ENCODE results near the gene EIF4EBP2. TPM values are rescaled to one million over a fixed set of nuclear protein-coding genes. Genes with fewer than 3 reads are reported as not detected.

Gene EIF4EBP2
- total and polyA plus RNA-seq, 2 of the 13 experiments (the other 11 are each of a cell fraction or from before 2014, with no cell fraction given), result 16.9 to 22.0 TPM

DNA sequence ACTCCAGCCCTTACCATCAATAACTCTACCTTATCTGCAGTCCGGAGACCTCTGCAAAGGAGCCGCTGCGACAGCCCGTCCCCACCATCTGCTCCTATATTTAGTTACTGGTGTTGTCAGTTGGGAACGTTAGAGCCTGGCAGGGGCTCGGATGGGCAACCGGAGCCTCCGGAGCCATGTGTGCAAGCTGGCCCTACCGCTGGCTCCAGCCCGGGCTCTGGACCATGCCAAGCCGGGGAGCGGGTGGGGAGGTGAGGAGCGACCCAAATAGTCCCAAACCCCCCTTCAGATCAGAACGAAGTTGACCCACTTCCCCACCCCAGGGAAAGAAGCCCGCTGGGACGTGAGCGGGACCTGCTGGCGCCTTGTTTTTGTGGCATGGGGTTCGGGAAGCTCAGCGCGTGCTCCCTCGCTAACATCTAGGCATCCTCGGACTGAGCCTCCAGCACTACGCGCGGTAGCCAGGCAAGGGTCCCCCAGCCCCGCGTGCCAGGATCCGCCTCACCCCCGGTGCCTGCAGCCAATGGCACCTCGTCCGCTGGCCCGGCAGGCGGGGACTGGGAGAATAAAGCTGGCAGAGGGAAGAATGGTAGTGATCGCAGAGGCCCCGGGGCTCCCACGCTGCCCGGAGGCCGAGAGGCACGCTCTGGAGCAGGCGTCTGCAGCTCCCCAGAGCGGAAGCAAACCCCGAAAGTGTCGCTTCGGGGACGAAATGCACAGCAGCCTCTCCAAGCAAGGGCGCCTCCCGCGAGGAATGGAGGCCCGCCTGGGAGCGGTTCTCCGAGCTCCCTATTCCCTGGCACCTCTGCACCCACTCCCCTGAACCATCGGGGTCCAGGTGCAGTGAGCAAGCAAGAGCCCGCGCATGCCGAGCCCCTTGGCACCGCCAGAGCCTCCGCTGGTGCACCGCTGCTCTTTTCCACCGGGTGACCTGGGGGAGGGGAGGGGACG is 22.2 kb upstream of the EIF4EBP2 start (continued):
- TF ChIP-seq ZNF337 (CRISPR knock-in tag; IDR thresholded peaks at IDR 0.05; ENCODE audit: borderline replicate concordance, low read depth), result no peak
- TF ChIP-seq, protein P1, sequence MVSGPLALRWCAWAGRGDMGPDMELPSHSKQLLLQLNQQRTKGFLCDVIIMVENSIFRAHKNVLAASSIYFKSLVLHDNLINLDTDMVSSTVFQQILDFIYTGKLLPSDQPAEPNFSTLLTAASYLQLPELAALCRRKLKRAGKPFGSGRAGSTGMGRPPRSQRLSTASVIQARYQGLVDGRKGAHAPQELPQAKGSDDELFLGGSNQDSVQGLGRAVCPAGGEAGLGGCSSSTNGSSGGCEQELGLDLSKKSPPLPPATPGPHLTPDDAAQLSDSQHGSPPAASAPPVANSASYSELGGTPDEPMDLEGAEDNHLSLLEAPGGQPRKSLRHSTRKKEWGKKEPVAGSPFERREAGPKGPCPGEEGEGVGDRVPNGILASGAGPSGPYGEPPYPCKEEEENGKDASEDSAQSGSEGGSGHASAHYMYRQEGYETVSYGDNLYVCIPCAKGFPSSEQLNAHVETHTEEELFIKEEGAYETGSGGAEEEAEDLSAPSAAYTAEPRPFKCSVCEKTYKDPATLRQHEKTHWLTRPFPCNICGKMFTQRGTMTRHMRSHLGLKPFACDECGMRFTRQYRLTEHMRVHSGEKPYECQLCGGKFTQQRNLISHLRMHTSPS (CRISPR knock-in tag; IDR thresholded peaks at IDR 0.05; ENCODE audit: low read depth), result peak; percentile 16; the same call in 1 of the 2 replicates
- TF ChIP-seq KLF9 (CRISPR knock-in tag; IDR thresholded peaks at IDR 0.05; ENCODE audit: low read depth), result no peak
- TF ChIP-seq, protein P2, sequence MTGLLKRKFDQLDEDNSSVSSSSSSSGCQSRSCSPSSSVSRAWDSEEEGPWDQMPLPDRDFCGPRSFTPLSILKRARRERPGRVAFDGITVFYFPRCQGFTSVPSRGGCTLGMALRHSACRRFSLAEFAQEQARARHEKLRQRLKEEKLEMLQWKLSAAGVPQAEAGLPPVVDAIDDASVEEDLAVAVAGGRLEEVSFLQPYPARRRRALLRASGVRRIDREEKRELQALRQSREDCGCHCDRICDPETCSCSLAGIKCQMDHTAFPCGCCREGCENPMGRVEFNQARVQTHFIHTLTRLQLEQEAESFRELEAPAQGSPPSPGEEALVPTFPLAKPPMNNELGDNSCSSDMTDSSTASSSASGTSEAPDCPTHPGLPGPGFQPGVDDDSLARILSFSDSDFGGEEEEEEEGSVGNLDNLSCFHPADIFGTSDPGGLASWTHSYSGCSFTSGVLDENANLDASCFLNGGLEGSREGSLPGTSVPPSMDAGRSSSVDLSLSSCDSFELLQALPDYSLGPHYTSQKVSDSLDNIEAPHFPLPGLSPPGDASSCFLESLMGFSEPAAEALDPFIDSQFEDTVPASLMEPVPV (CRISPR knock-in tag; IDR thresholded peaks at IDR 0.05), result no peak; the same call in 1 of the 2 replicates
- TF ChIP-seq, protein P3, sequence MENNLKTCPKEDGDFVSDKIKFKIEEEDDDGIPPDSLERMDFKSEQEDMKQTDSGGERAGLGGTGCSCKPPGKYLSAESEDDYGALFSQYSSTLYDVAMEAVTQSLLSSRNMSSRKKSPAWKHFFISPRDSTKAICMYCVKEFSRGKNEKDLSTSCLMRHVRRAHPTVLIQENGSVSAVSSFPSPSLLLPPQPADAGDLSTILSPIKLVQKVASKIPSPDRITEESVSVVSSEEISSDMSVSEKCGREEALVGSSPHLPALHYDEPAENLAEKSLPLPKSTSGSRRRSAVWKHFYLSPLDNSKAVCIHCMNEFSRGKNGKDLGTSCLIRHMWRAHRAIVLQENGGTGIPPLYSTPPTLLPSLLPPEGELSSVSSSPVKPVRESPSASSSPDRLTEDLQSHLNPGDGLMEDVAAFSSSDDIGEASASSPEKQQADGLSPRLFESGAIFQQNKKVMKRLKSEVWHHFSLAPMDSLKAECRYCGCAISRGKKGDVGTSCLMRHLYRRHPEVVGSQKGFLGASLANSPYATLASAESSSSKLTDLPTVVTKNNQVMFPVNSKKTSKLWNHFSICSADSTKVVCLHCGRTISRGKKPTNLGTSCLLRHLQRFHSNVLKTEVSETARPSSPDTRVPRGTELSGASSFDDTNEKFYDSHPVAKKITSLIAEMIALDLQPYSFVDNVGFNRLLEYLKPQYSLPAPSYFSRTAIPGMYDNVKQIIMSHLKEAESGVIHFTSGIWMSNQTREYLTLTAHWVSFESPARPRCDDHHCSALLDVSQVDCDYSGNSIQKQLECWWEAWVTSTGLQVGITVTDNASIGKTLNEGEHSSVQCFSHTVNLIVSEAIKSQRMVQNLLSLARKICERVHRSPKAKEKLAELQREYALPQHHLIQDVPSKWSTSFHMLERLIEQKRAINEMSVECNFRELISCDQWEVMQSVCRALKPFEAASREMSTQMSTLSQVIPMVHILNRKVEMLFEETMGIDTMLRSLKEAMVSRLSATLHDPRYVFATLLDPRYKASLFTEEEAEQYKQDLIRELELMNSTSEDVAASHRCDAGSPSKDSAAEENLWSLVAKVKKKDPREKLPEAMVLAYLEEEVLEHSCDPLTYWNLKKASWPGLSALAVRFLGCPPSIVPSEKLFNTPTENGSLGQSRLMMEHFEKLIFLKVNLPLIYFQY (CRISPR knock-in tag; IDR thresholded peaks at IDR 0.05; ENCODE audit: borderline replicate concordance), result no peak
- no peak for TF ChIP-seq HCFC1 (IDR thresholded peaks at IDR 0.05; ENCODE audit: low read depth, low read length)
- TF ChIP-seq HNF4G (IDR thresholded peaks at IDR 0.05; ENCODE audit: borderline replicate concordance, low read depth, low read length), result no peak
- no peak for TF ChIP-seq HNF4G (CRISPR knock-in tag; IDR thresholded peaks at IDR 0.05; ENCODE audit: borderline replicate concordance, low read depth)
- no peak for TF ChIP-seq ZNF296 (CRISPR knock-in tag; conservative IDR thresholded peaks at IDR 0.05)
- peak; percentile 71; the same call in 1 of the 2 replicates for TF ChIP-seq ZNF224 (CRISPR knock-in tag; IDR thresholded peaks at IDR 0.05)
- TF ChIP-seq XRCC5 (optimal IDR thresholded peaks at IDR 0.05; ENCODE audit: low read length), result no peak
- no peak for TF ChIP-seq ZNF251 (CRISPR knock-in tag; IDR thresholded peaks at IDR 0.05)
- TF ChIP-seq, protein P4, sequence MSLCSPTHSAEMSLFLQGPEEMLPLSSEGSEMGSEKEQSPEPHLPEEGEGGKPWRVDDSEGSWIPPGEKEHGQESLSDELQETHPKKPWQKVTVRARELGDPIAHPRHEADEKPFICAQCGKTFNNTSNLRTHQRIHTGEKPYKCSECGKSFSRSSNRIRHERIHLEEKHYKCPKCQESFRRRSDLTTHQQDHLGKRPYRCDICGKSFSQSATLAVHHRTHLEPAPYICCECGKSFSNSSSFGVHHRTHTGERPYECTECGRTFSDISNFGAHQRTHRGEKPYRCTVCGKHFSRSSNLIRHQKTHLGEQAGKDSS (CRISPR knock-in tag; IDR thresholded peaks at IDR 0.05; ENCODE audit: borderline replicate concordance, low read depth), result no peak
- TF ChIP-seq, protein P5, sequence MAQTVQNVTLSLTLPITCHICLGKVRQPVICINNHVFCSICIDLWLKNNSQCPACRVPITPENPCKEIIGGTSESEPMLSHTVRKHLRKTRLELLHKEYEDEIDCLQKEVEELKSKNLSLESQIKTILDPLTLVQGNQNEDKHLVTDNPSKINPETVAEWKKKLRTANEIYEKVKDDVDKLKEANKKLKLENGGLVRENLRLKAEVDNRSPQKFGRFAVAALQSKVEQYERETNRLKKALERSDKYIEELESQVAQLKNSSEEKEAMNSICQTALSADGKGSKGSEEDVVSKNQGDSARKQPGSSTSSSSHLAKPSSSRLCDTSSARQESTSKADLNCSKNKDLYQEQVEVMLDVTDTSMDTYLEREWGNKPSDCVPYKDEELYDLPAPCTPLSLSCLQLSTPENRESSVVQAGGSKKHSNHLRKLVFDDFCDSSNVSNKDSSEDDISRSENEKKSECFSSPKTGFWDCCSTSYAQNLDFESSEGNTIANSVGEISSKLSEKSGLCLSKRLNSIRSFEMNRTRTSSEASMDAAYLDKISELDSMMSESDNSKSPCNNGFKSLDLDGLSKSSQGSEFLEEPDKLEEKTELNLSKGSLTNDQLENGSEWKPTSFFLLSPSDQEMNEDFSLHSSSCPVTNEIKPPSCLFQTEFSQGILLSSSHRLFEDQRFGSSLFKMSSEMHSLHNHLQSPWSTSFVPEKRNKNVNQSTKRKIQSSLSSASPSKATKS (CRISPR knock-in tag; IDR thresholded peaks at IDR 0.05), result no peak
- no peak for TF ChIP-seq SSRP1 (CRISPR knock-in tag; IDR thresholded peaks at IDR 0.05)
- no peak for TF ChIP-seq SRSF1 (optimal IDR thresholded peaks at IDR 0.05; ENCODE audit: low read depth, low read length)
